Measurements from ENCODE around the gene MRPS9. TPM values are rescaled to one million over a fixed set of nuclear protein-coding genes. Genes with fewer than 3 reads are reported as not detected.

MRPS9 gene
- total RNA-seq, 1 donor from 2014 or later: 16.0 TPM

DNA sequence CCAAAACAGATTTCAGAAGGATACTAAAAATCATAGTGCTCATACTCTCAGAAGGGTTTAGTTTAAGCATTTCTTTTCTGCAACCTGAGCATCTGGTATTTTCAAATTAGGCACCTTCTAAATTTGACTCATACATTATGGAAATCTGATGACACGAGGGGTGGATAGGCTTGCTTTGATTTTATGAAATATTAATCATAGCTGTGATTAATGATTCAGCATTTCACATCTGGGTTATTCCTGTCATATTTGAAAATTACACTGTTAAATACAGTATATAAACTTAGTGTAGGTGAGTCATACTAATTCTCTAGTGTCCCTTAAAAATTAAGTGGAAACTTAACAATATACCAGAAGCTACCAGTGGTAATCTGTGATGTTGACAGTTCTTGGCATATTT lies 47.7 kb downstream of the MRPS9 start:
- DNase-seq (ENCODE audit: extremely low spot score in 2 of 2): no peak
- TF ChIP-seq, protein P1, sequence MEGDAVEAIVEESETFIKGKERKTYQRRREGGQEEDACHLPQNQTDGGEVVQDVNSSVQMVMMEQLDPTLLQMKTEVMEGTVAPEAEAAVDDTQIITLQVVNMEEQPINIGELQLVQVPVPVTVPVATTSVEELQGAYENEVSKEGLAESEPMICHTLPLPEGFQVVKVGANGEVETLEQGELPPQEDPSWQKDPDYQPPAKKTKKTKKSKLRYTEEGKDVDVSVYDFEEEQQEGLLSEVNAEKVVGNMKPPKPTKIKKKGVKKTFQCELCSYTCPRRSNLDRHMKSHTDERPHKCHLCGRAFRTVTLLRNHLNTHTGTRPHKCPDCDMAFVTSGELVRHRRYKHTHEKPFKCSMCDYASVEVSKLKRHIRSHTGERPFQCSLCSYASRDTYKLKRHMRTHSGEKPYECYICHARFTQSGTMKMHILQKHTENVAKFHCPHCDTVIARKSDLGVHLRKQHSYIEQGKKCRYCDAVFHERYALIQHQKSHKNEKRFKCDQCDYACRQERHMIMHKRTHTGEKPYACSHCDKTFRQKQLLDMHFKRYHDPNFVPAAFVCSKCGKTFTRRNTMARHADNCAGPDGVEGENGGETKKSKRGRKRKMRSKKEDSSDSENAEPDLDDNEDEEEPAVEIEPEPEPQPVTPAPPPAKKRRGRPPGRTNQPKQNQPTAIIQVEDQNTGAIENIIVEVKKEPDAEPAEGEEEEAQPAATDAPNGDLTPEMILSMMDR (IDR thresholded peaks at IDR 0.05): no peak
- H3K4me3 ChIP-seq: no peak overlapping the region
- H3K27me3 ChIP-seq: no peaks in the 10 kb centered on the region
- no peaks in the 10 kb centered on the region for H3K4me1 ChIP-seq
- no peak overlapping the region for H3K27ac ChIP-seq
- intact Hi-C loops (cut with DNase I): no loop called here
- H3K36me3 ChIP-seq: peaks cover 0 to 4% of the 10 kb centered on the region in 2 donors
- H3K9me3 ChIP-seq: no peaks in the 10 kb centered on the region

DNA sequence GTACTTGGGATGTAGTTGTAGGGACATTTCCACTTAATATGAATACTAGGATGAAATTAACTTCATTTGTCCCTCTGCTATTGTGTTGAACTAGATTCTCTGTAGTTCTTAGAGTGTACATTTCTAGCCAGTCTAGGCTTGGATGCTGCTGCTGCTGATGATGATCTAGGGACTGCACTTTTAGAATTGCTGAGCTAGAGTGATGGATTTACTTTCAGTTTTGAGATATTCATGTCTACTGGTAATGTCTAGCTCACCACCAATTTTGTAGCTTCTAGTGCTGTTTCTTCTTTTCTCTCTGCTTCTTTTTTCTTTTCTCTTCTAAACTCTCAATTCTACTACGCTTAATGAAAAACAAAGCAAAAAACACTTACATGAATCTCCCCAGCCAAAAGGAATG lies 49.4 kb downstream of the MRPS9 start:
- no peaks in the 10 kb centered on the region for H3K27me3 ChIP-seq
- H3K9me3 ChIP-seq: no peaks in the 10 kb centered on the region
- TF ChIP-seq POLR2A (IDR thresholded peaks at IDR 0.05) (no peak), POLR2AphosphoS5 (IDR thresholded peaks at IDR 0.05; ENCODE audit: insufficient read depth in 1 of 2, low read depth in 1 of 2) (no peak)
- TF ChIP-seq, protein P1 (IDR thresholded peaks at IDR 0.05): no peak
- peaks cover 0 to 10% of the 10 kb centered on the region in 2 donors for H3K36me3 ChIP-seq
- no peak for DNase-seq (ENCODE audit: extremely low spot score in 2 of 2)
- H3K4me1 ChIP-seq: no peaks in the 10 kb centered on the region
- intact Hi-C loops (cut with DNase I): no loop called here
- H3K4me3 ChIP-seq: no peak overlapping the region
- no peak overlapping the region for H3K27ac ChIP-seq

DNA sequence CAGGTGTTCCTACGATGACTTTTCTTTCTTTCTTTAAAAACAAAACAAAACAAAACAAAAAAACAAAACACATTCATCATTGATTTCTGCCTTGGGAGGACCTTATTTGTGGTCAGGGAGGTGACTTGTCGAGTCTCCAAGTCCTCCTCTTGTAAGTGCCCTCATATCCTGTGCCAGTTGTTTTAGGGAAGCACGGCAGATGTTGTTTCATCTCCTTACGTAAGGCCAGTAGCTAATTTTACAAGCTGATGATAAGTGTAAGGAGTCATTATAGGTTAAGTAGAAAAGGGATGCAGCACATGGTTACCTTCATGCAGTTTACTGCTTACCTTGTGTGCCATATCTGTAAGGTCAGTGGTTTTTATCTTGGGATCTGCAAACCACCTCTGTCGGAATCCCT lies 52.2 kb downstream of the MRPS9 start:
- TF ChIP-seq POLR2A (IDR thresholded peaks at IDR 0.05) (no peak), POLR2AphosphoS5 (IDR thresholded peaks at IDR 0.05; ENCODE audit: insufficient read depth in 1 of 2, low read depth in 1 of 2) (no peak)

DNA sequence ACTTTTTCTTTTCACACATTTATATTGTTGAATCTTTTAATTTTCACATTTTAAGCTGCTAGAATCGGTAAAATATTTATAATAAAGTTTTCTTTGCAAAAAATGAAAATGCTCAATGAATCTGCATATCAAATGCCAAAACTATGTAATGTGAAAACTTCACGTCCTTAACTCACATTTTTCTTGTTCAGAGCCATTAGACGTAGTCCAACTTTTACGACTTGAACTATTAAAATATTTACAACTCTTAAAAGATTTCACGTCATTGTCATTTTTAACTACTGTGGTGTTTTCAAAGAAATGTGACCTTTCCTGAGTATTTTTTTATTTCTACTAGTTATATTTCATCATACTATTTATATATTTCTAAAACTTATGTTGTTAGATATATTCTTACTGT lies 54.9 kb downstream of the MRPS9 start:
- no peaks in the 10 kb centered on the region for H3K27me3 ChIP-seq
- H3K4me3 ChIP-seq: no peak overlapping the region
- no peak for DNase-seq (ENCODE audit: extremely low spot score in 2 of 2)
- H3K9me3 ChIP-seq: no peaks in the 10 kb centered on the region
- H3K4me1 ChIP-seq: no peaks in the 10 kb centered on the region
- intact Hi-C loops (cut with DNase I): no loop called here
- TF ChIP-seq POLR2AphosphoS5 (IDR thresholded peaks at IDR 0.05; ENCODE audit: insufficient read depth in 1 of 2, low read depth in 1 of 2): no peak
- TF ChIP-seq POLR2A (IDR thresholded peaks at IDR 0.05): no peak
- TF ChIP-seq, protein P1 (IDR thresholded peaks at IDR 0.05): no peak
- H3K36me3 ChIP-seq: peaks cover 0 to 21% of the 10 kb centered on the region in 2 donors
- no peak overlapping the region for H3K27ac ChIP-seq

More for the DNA sequence above, 52.2 kb downstream of the MRPS9 start:
- Histone ChIP-seq H3K36me3 (peaks cover 0 to 17% of the 10 kb centered on the region in 2 donors), H3K4me1 (no peaks in the 10 kb centered on the region), H3K4me3 (no peak overlapping the region), H3K27ac (no peak overlapping the region), H3K27me3 (no peaks in the 10 kb centered on the region), H3K9me3 (no peaks in the 10 kb centered on the region)
- intact Hi-C loops (cut with DNase I): no loop called here
- DNase-seq (ENCODE audit: extremely low spot score in 2 of 2): no peak

DNA sequence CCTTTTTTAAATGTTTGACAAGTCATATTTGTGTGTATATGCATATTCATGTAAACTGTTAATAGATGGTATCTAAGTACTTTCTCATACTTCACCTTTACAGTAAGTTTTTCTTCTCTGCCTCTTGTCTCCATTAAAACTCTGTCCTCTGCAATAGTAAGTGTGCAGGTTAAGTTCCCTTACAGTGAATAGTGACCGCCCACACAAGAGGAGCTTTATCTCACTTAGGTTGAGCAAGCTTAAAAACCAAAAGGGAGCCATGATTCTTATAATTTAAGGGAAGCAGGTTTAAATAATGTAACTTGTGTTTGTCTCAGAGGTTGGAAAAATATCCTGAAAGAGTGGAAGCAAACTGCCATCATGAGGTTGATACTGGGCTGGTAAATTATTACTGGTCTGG lies 61.3 kb downstream of the MRPS9 start:
- H3K4me1 ChIP-seq: no peaks in the 10 kb centered on the region
- intact Hi-C loops (cut with DNase I): no loop called here
- H3K27ac ChIP-seq: no peak overlapping the region
- H3K27me3 ChIP-seq: no peaks in the 10 kb centered on the region
- DNase-seq (ENCODE audit: extremely low spot score in 2 of 2): no peak
- H3K36me3 ChIP-seq: peaks cover 0 to 30% of the 10 kb centered on the region in 2 donors
- TF ChIP-seq POLR2A (IDR thresholded peaks at IDR 0.05) (no peak), POLR2AphosphoS5 (IDR thresholded peaks at IDR 0.05; ENCODE audit: insufficient read depth in 1 of 2, low read depth in 1 of 2) (no peak)
- TF ChIP-seq, protein P1 (IDR thresholded peaks at IDR 0.05): no peak
- no peak overlapping the region for H3K4me3 ChIP-seq
- H3K9me3 ChIP-seq: no peaks in the 10 kb centered on the region

Measured in vagina (tissue), 2 donors.